Hepatocyte (in vitro differentiated cells): ENCODE data around the gene FBXO47.

Source experiments
- EZH2 ChIP-seq: fragments of 200-600 bp; sonication (generic); IDR thresholded peaks from 2 replicates; pipeline ENCODE4 v1.6.1; 2016; ENCODE audit warnings: antibody characterized with exemption, mild to moderate bottlenecking, borderline replicate concordance
- TF ChIP-seq, protein P1 (sequence below): fragments of 200-600 bp; sonication (generic); IDR thresholded peaks from 2 replicates; pipeline ENCODE4 v1.5.1; 2016; ENCODE audit warnings: antibody characterized with exemption, mild to moderate bottlenecking; ENCODE audit not compliant: poor library complexity

DNA sequence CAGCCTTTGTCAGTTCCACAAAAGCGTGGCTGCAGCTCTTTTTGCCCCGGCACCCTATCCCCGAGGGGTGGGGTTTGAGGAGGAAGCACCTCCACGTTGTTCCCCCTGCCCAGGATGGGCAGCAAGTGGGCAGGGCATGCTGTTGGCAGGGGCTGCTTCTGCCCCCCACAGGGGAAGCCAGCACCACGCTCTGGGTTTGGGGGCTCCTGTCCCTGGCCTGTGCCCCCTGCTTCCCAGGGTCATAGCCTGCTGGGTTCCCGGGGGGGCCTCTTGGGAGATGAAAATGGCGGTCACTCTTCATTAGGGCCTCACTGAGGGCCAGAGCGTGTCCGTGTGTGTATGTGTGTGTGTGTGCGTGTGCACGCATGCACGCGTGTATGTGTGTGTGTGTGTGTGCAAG is 74.6 kb downstream of the FBXO47 start:
- TF ChIP-seq, protein P1, sequence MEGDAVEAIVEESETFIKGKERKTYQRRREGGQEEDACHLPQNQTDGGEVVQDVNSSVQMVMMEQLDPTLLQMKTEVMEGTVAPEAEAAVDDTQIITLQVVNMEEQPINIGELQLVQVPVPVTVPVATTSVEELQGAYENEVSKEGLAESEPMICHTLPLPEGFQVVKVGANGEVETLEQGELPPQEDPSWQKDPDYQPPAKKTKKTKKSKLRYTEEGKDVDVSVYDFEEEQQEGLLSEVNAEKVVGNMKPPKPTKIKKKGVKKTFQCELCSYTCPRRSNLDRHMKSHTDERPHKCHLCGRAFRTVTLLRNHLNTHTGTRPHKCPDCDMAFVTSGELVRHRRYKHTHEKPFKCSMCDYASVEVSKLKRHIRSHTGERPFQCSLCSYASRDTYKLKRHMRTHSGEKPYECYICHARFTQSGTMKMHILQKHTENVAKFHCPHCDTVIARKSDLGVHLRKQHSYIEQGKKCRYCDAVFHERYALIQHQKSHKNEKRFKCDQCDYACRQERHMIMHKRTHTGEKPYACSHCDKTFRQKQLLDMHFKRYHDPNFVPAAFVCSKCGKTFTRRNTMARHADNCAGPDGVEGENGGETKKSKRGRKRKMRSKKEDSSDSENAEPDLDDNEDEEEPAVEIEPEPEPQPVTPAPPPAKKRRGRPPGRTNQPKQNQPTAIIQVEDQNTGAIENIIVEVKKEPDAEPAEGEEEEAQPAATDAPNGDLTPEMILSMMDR: no peak
- TF ChIP-seq EZH2: no peak
